SJCRH30 (cell line): ENCODE measurements around the gene RABGEF1. TPM values are rescaled to one million over a fixed set of nuclear protein-coding genes. Genes with fewer than 3 reads are reported as not detected.
A peak's percentile ranks its signal among the peaks of the same experiment; 100 is the strongest.
"Not testable (repeated sequence)": the region's sequence is repeated elsewhere in the genome, so short reads cannot be mapped to it uniquely, and the experiment has no call there.

Source experiments
- DNase-seq, 2 experiments: peaks; one replicate each; pipeline ENCODE4 v3.0.0-alpha.2; 2015 to 2020
- H3K27ac ChIP-seq: fragments of 250-450 bp; sonication (Bioruptor Pico); 2 replicates; pipeline ENCODE4 v1.5.1; 2020; ENCODE audit warnings: mild to moderate bottlenecking, moderate library complexity
- H3K27me3 ChIP-seq: fragments of 250-450 bp; sonication (Bioruptor Pico); 2 replicates; pipeline ENCODE4 v1.5.1; 2020; ENCODE audit warnings: mild to moderate bottlenecking, moderate library complexity
- H3K36me3 ChIP-seq: fragments of 250-450 bp; sonication (Bioruptor Pico); 2 replicates; pipeline ENCODE4 v1.5.1; 2020; ENCODE audit warnings: mild to moderate bottlenecking, moderate library complexity
- H3K4me1 ChIP-seq: fragments of 250-450 bp; sonication (Bioruptor Pico); 2 replicates; pipeline ENCODE4 v1.5.1; 2020; ENCODE audit warnings: mild to moderate bottlenecking, moderate library complexity
- H3K4me3 ChIP-seq: fragments of 250-450 bp; sonication (Bioruptor Pico); 2 replicates; pipeline ENCODE4 v1.5.1; 2020; ENCODE audit warnings: mild to moderate bottlenecking, moderate library complexity
- H3K9me3 ChIP-seq: fragments of 250-450 bp; sonication (Bioruptor Pico); replicated peaks from 2 replicates; pipeline ENCODE4 v1.5.1; 2020; ENCODE audit warnings: mild to moderate bottlenecking, moderate library complexity
- total RNA-seq: library from RNA; depleted of rRNA; stranded (reverse); fragments of >200 nt; shearing (Covaris generic); gene quantifications from 2 replicates; pipeline ENCODE4 v1.2.3, GENCODE V29; 2014

Gene RABGEF1
- total RNA-seq, 1 experiment from 2014 or later: 26.7 TPM

- Histone ChIP-seq H3K27ac (no peak overlapping the region), H3K36me3 (no peaks in the 10 kb centered on the region)
Observed at GRCh38 chr7:66720561-66720960, 20.0 kb upstream of the RABGEF1 start.

GRCh38 chr7:66725843-66726242 lies 14.7 kb upstream of the RABGEF1 start:
- Histone ChIP-seq H3K4me1 (no peaks in the 10 kb centered on the region), H3K4me3 (no peak overlapping the region), H3K9me3 (peaks cover 12% of the 10 kb centered on the region), H3K36me3 (no peaks in the 10 kb centered on the region), H3K27ac (no peak overlapping the region), H3K27me3 (no peaks in the 10 kb centered on the region)
- no peak for DNase-seq

More at GRCh38 chr7:66720561-66720960, 20.0 kb upstream of the RABGEF1 start:
- Histone ChIP-seq H3K9me3 (peaks cover 12% of the 10 kb centered on the region), H3K27me3 (no peaks in the 10 kb centered on the region), H3K4me3 (no peak overlapping the region), H3K4me1 (no peaks in the 10 kb centered on the region)
- no peak for DNase-seq

- no peak for DNase-seq
- no peaks in the 10 kb centered on the region for H3K4me1 ChIP-seq
- H3K27me3 ChIP-seq: no peaks in the 10 kb centered on the region
- no peak overlapping the region for H3K4me3 ChIP-seq
- no peaks in the 10 kb centered on the region for H3K36me3 ChIP-seq
- H3K27ac ChIP-seq: no peak overlapping the region
- H3K9me3 ChIP-seq: peaks cover 12% of the 10 kb centered on the region
Observed at GRCh38 chr7:66727058-66727457, 13.5 kb upstream of the RABGEF1 start.

- Histone ChIP-seq H3K4me3 (no peak overlapping the region), H3K27ac (no peak overlapping the region), H3K27me3 (no peaks in the 10 kb centered on the region), H3K36me3 (no peaks in the 10 kb centered on the region), H3K9me3 (peaks cover 12% of the 10 kb centered on the region), H3K4me1 (no peaks in the 10 kb centered on the region)
- no peak for DNase-seq
Observed at GRCh38 chr7:66728571-66728970, 12.0 kb upstream of the RABGEF1 start.

- H3K27me3 ChIP-seq: no peaks in the 10 kb centered on the region
- no peak for DNase-seq
Observed at GRCh38 chr7:66729274-66729673, 11.3 kb upstream of the RABGEF1 start.

GRCh38 chr7:66731986-66732385 lies 8.5 kb upstream of the RABGEF1 start:
- Histone ChIP-seq H3K36me3 (peaks cover 4% of the 10 kb centered on the region; the same call in 1 of the 2 replicates), H3K4me1 (no peaks in the 10 kb centered on the region), H3K27me3 (no peaks in the 10 kb centered on the region), H3K9me3 (no peaks in the 10 kb centered on the region), H3K4me3 (no peak overlapping the region), H3K27ac (no peak overlapping the region)
- peak; percentile 18 to 27 for DNase-seq

More at GRCh38 chr7:66729274-66729673, 11.3 kb upstream of the RABGEF1 start:
- H3K27ac ChIP-seq: no peak overlapping the region
- no peak overlapping the region for H3K4me3 ChIP-seq
- no peaks in the 10 kb centered on the region for H3K4me1 ChIP-seq
- H3K9me3 ChIP-seq: 0 out of 2 replicates have a peak, but pooled peaks cover 8% of the 10 kb centered on the region
- H3K36me3 ChIP-seq: no peaks in the 10 kb centered on the region

- peaks cover 4% of the 10 kb centered on the region; the same call in 1 of the 2 replicates for H3K36me3 ChIP-seq
- no peaks in the 10 kb centered on the region for H3K9me3 ChIP-seq
- DNase-seq: no peak
- no peaks in the 10 kb centered on the region for H3K27me3 ChIP-seq
- no peak overlapping the region for H3K27ac ChIP-seq
- H3K4me1 ChIP-seq: no peaks in the 10 kb centered on the region
- H3K4me3 ChIP-seq: no peak overlapping the region
Observed at GRCh38 chr7:66732439-66732838, 8.1 kb upstream of the RABGEF1 start.

GRCh38 chr7:66734006-66734405 lies 6.5 kb upstream of the RABGEF1 start:
- Histone ChIP-seq H3K4me3 (no peak overlapping the region), H3K27me3 (no peaks in the 10 kb centered on the region), H3K4me1 (no peaks in the 10 kb centered on the region), H3K9me3 (no peaks in the 10 kb centered on the region), H3K27ac (no peak overlapping the region), H3K36me3 (peaks cover 4% of the 10 kb centered on the region; the same call in 1 of the 2 replicates)
- DNase-seq: no peak

GRCh38 chr7:66735154-66735553 lies 5.4 kb upstream of the RABGEF1 start:
- DNase-seq: no peak
- H3K9me3 ChIP-seq: no peaks in the 10 kb centered on the region
- H3K4me1 ChIP-seq: no peaks in the 10 kb centered on the region
- H3K4me3 ChIP-seq: no peak overlapping the region
- no peak overlapping the region for H3K27ac ChIP-seq
- H3K27me3 ChIP-seq: no peaks in the 10 kb centered on the region
- H3K36me3 ChIP-seq: peaks cover 4% of the 10 kb centered on the region; the same call in 1 of the 2 replicates

GRCh38 chr7:66735850-66736249 lies 4.7 kb upstream of the RABGEF1 start:
- Histone ChIP-seq H3K4me3 (no peak overlapping the region), H3K9me3 (no peaks in the 10 kb centered on the region), H3K4me1 (no peaks in the 10 kb centered on the region), H3K27me3 (no peaks in the 10 kb centered on the region), H3K36me3 (peaks cover 4% of the 10 kb centered on the region; the same call in 1 of the 2 replicates), H3K27ac (no peak overlapping the region)
- no peak for DNase-seq

GRCh38 chr7:66736892-66737291 lies 3.6 kb upstream of the RABGEF1 start:
- Histone ChIP-seq H3K4me1 (no peaks in the 10 kb centered on the region), H3K27ac (no peak overlapping the region), H3K27me3 (no peaks in the 10 kb centered on the region), H3K9me3 (no peaks in the 10 kb centered on the region), H3K36me3 (peaks cover 4% of the 10 kb centered on the region; the same call in 1 of the 2 replicates), H3K4me3 (no peak overlapping the region)
- DNase-seq: no peak

- H3K4me1 ChIP-seq: no peaks in the 10 kb centered on the region
- no peak overlapping the region for H3K27ac ChIP-seq
- no peaks in the 10 kb centered on the region for H3K9me3 ChIP-seq
- DNase-seq: no peak
- H3K4me3 ChIP-seq: no peak overlapping the region
- no peaks in the 10 kb centered on the region for H3K27me3 ChIP-seq
- peaks cover 4% of the 10 kb centered on the region; the same call in 1 of the 2 replicates for H3K36me3 ChIP-seq
Observed at GRCh38 chr7:66737667-66738066, 2.9 kb upstream of the RABGEF1 start.

- peak overlapping the region; percentile 85 for H3K4me3 ChIP-seq
- H3K27ac ChIP-seq: peak overlapping the region; percentile 66; the same call in 1 of the 2 replicates
- no peak for DNase-seq
- H3K27me3 ChIP-seq: no peaks in the 10 kb centered on the region
- H3K36me3 ChIP-seq: peaks cover 4% of the 10 kb centered on the region; the same call in 1 of the 2 replicates
- H3K4me1 ChIP-seq: no peaks in the 10 kb centered on the region
- H3K9me3 ChIP-seq: no peaks in the 10 kb centered on the region
Observed at GRCh38 chr7:66739477-66739876, 1.1 kb upstream of the RABGEF1 start.

- no peaks in the 10 kb centered on the region for H3K9me3 ChIP-seq
- H3K27ac ChIP-seq: peak overlapping the region; percentile 66
- peaks cover 4% of the 10 kb centered on the region; the same call in 1 of the 2 replicates for H3K36me3 ChIP-seq
- H3K4me1 ChIP-seq: no peaks in the 10 kb centered on the region
- no peak for DNase-seq
- H3K4me3 ChIP-seq: peak overlapping the region; percentile 85
- H3K27me3 ChIP-seq: no peaks in the 10 kb centered on the region
Observed at GRCh38 chr7:66739953-66740301, 606 bp upstream of the RABGEF1 start.

GRCh38 chr7:66740980-66741709 lies 612 bp downstream of the RABGEF1 start:
- peak overlapping the region; percentile 85 for H3K4me3 ChIP-seq
- peak; percentile 70 to 74 for DNase-seq
- H3K27me3 ChIP-seq, H3K4me1 ChIP-seq, H3K9me3 ChIP-seq, H3K36me3 ChIP-seq: not testable (repeated sequence)
- peak overlapping the region; percentile 66 for H3K27ac ChIP-seq

- DNase-seq: no peak
- Histone ChIP-seq H3K4me3 (peak overlapping the region; percentile 85), H3K4me1 (no peaks in the 10 kb centered on the region), H3K36me3 (peaks cover 1% of the 10 kb centered on the region; the same call in 1 of the 2 replicates), H3K27me3 (no peaks in the 10 kb centered on the region), H3K9me3 (no peaks in the 10 kb centered on the region), H3K27ac (peak overlapping the region; percentile 66)
Observed at GRCh38 chr7:66741710-66742049, 1.1 kb downstream of the RABGEF1 start.
